Urinary bladder (tissue), 4 donors: ENCODE measurements around the gene LRRC72. TPM values are rescaled to one million over a fixed set of nuclear protein-coding genes. Genes with fewer than 3 reads are reported as not detected.
"Not testable (repeated sequence)": the region's sequence is repeated elsewhere in the genome, so short reads cannot be mapped to it uniquely, and the experiment has no call there.

Experiments used
- DNase-seq: peaks from one replicate; pipeline ENCODE4 v3.0.0-alpha.2; 2015; ENCODE audit errors: extremely low spot score
- H3K27ac ChIP-seq: one replicate; pipeline ENCODE4 v1.5.1; 2013; ENCODE audit warnings: low read depth, mild to moderate bottlenecking, moderate library complexity
- H3K36me3 ChIP-seq: one replicate; pipeline ENCODE4 v1.6.1; 2013; ENCODE audit warnings: mild to moderate bottlenecking, moderate library complexity; ENCODE audit not compliant: insufficient read depth
- H3K4me1 ChIP-seq: one replicate; pipeline ENCODE4 v1.6.1; 2013; ENCODE audit warnings: mild to moderate bottlenecking, moderate library complexity; ENCODE audit not compliant: insufficient read depth
- H3K4me3 ChIP-seq: one replicate; pipeline ENCODE4 v1.5.1; 2013; ENCODE audit warnings: low read depth, low read length
- WGBS: extraction: QIAGEN DNeasy Blood & Tissue Kit; methylation state at CpG from one replicate; pipeline ENCODE4 v1.1.7; 2013; 5-methylcytosine and 5-hydroxymethylcytosine counted together
- polyA plus RNA-seq: library from polyadenylated mRNA; stranded (reverse); fragments of 200-250 nt; gene quantifications from one replicate; pipeline ENCODE4 v1.2.3, GENCODE V29; 2013
- total RNA-seq: library from RNA; depleted of rRNA; stranded (reverse); fragments of >200 nt; gene quantifications from one replicate; pipeline ENCODE4 v1.2.3, GENCODE V29; 2014
- donor health status: healthy with polysubstance abuse.
- donor health status: healthy.

LRRC72 gene
- total and polyA plus RNA-seq, 2 donors = not detected

GRCh38 chr7:16571941-16572340 is 45.3 kb downstream of the LRRC72 start:
- H3K4me3 ChIP-seq = no peak overlapping the region
- 78% methylated on average over 4 of the region's 4 CpGs for whole genome bisulfite sequencing
- H3K4me1 ChIP-seq = no peaks in the 10 kb centered on the region
- DNase-seq = no peak
- no peaks in the 10 kb centered on the region for H3K36me3 ChIP-seq
- H3K27ac ChIP-seq = no peak overlapping the region

- WGBS = 83% methylated on average over 8 of the region's 8 CpGs
- no peak overlapping the region for H3K27ac ChIP-seq
- no peaks in the 10 kb centered on the region for H3K4me1 ChIP-seq
- no peak for DNase-seq
- no peak overlapping the region for H3K4me3 ChIP-seq
- H3K36me3 ChIP-seq = no peaks in the 10 kb centered on the region
Observed at GRCh38 chr7:16579216-16579615, 52.6 kb downstream of the LRRC72 start.

GRCh38 chr7:16581286-16581685 is 54.7 kb downstream of the LRRC72 start:
- H3K36me3 ChIP-seq = no peaks in the 10 kb centered on the region
- DNase-seq = no peak
- WGBS = 61% methylated on average over 1 of the region's 1 CpG
- no peaks in the 10 kb centered on the region for H3K4me1 ChIP-seq
- no peak overlapping the region for H3K4me3 ChIP-seq
- H3K27ac ChIP-seq = no peak overlapping the region

GRCh38 chr7:16583834-16584233 is 57.2 kb downstream of the LRRC72 start:
- no peak for DNase-seq
- Histone ChIP-seq H3K36me3 (no peaks in the 10 kb centered on the region), H3K4me1 (no peaks in the 10 kb centered on the region), H3K4me3 (no peak overlapping the region), H3K27ac (no peak overlapping the region)
- WGBS = 97% methylated on average over 7 of the region's 7 CpGs

GRCh38 chr7:16585540-16585939 is 58.9 kb downstream of the LRRC72 start:
- H3K36me3 ChIP-seq = no peaks in the 10 kb centered on the region
- no peak overlapping the region for H3K4me3 ChIP-seq
- no peaks in the 10 kb centered on the region for H3K4me1 ChIP-seq
- WGBS = 97% methylated on average over 17 of the region's 17 CpGs
- no peak for DNase-seq
- no peak overlapping the region for H3K27ac ChIP-seq

GRCh38 chr7:16586081-16586874 is 59.7 kb downstream of the LRRC72 start:
- 68% methylated on average over 42 of the region's 42 CpGs for WGBS
- no peak overlapping the region for H3K4me3 ChIP-seq
- no peaks in the 10 kb centered on the region for H3K36me3 ChIP-seq
- H3K4me1 ChIP-seq = no peaks in the 10 kb centered on the region
- no peak for DNase-seq
- H3K27ac ChIP-seq = no peak overlapping the region

- H3K4me3 ChIP-seq = no peak overlapping the region
- H3K4me1 ChIP-seq = no peaks in the 10 kb centered on the region
- no peaks in the 10 kb centered on the region for H3K36me3 ChIP-seq
- 89% methylated on average over 3 of the region's 3 CpGs for WGBS
- no peak overlapping the region for H3K27ac ChIP-seq
- DNase-seq = no peak
Observed at GRCh38 chr7:16587129-16587528, 60.5 kb downstream of the LRRC72 start.

- Histone ChIP-seq H3K27ac (no peak overlapping the region), H3K4me3 (no peak overlapping the region), H3K4me1 (no peaks in the 10 kb centered on the region), H3K36me3 (no peaks in the 10 kb centered on the region)
- no peak for DNase-seq
- 73% methylated on average over 6 of the region's 6 CpGs for WGBS
Observed at GRCh38 chr7:16587790-16588189, 61.2 kb downstream of the LRRC72 start.

- H3K4me1 ChIP-seq = no peaks in the 10 kb centered on the region
- H3K27ac ChIP-seq = no peak overlapping the region
- H3K4me3 ChIP-seq = no peak overlapping the region
- H3K36me3 ChIP-seq = no peaks in the 10 kb centered on the region
- 42% methylated on average over 2 of the region's 2 CpGs for WGBS
- DNase-seq = no peak
Observed at GRCh38 chr7:16589881-16590280, 63.3 kb downstream of the LRRC72 start.

GRCh38 chr7:16590424-16590823 is 63.8 kb downstream of the LRRC72 start:
- Histone ChIP-seq H3K4me1 (no peaks in the 10 kb centered on the region), H3K4me3 (no peak overlapping the region), H3K27ac (no peak overlapping the region), H3K36me3 (no peaks in the 10 kb centered on the region)
- WGBS = 34% methylated on average over 1 of the region's 1 CpG
- DNase-seq = no peak

GRCh38 chr7:16592395-16592794 is 65.8 kb downstream of the LRRC72 start:
- no peak overlapping the region for H3K27ac ChIP-seq
- H3K4me1 ChIP-seq = no peaks in the 10 kb centered on the region
- H3K4me3 ChIP-seq = no peak overlapping the region
- WGBS = 67% methylated on average over 3 of the region's 3 CpGs
- no peak for DNase-seq
- H3K36me3 ChIP-seq = no peaks in the 10 kb centered on the region

- no peak overlapping the region for H3K4me3 ChIP-seq
- DNase-seq = no peak
- H3K4me1 ChIP-seq = no peaks in the 10 kb centered on the region
- no peak overlapping the region for H3K27ac ChIP-seq
- no peaks in the 10 kb centered on the region for H3K36me3 ChIP-seq
Observed at GRCh38 chr7:16594061-16594460, 67.4 kb downstream of the LRRC72 start.

GRCh38 chr7:16594676-16595075 is 68.1 kb downstream of the LRRC72 start:
- 86% methylated on average over 1 of the region's 1 CpG for WGBS
- Histone ChIP-seq H3K36me3 (no peaks in the 10 kb centered on the region), H3K27ac (no peak overlapping the region), H3K4me1 (no peaks in the 10 kb centered on the region), H3K4me3 (no peak overlapping the region)
- no peak for DNase-seq

GRCh38 chr7:16595596-16595995 is 69.0 kb downstream of the LRRC72 start:
- H3K36me3 ChIP-seq, H3K4me1 ChIP-seq, H3K4me3 ChIP-seq, DNase-seq, H3K27ac ChIP-seq: not testable (repeated sequence)
- 61% methylated on average over 4 of the region's 4 CpGs for WGBS

GRCh38 chr7:16598015-16598414 is 71.4 kb downstream of the LRRC72 start:
- DNase-seq = no peak
- Histone ChIP-seq H3K27ac (no peak overlapping the region), H3K4me1 (no peaks in the 10 kb centered on the region), H3K36me3 (peaks cover 6% of the 10 kb centered on the region), H3K4me3 (no peak overlapping the region)
- 58% methylated on average over 4 of the region's 4 CpGs for WGBS
